K562 (cell line): ENCODE data around the gene JPH3. TPM values are rescaled to one million over a fixed set of nuclear protein-coding genes. Genes with fewer than 3 reads are reported as not detected.
A peak's percentile ranks its signal among the peaks of the same experiment; 100 is the strongest.

ENCODE experiments used
- MBD1 ChIP-seq: fragments of 250-450 bp; sonication (Bioruptor Pico); IDR thresholded peaks from 2 replicates; pipeline ENCODE4 v1.8.0; 2022; ENCODE audit warnings: inconsistent platforms
- ZBTB40 ChIP-seq, 2 experiments: fragments of 450-650 bp in 1 of 2; sonication (generic) in 1 of 2; formaldehyde crosslinking in 1 of 2; IDR thresholded peaks; 2 replicates each; pipeline versions ENCODE4 v1.7.1 to v1.9.0; 2016 to 2022; ENCODE audit warnings: inconsistent platforms in 1 of 2, mild to moderate bottlenecking in 1 of 2, missing genetic modification reagents in 1 of 2
- polyA plus RNA-seq, 8 experiments: library from polyadenylated mRNA; depleted of rRNA in 4 of 8; stranded (reverse) in 5 of 8; unstranded in 3 of 8; fragments of >200 nt; fragmentation: Nextera tagmentation in 2 of 8; fragmentation: Illumina TruSeq in 1 of 8; extraction: Ambion mirVana in 2 of 8; extraction: Trizol in 1 of 8; gene quantifications; 2 replicates each; pipeline versions ENCODE4 v1.2.1 to v1.2.3, GENCODE V29; 2011 to 2014; ENCODE audit warnings: inconsistent platforms in 1 of 8, missing spikeins in 1 of 8
- total RNA-seq, 7 experiments: library from RNA; depleted of rRNA in 6 of 7; stranded (reverse); fragments of >200 nt in 6 of 7; fragmentation: Illumina TruSeq in 2 of 7; extraction: Trizol in 2 of 7; gene quantifications; 2 replicates each; pipeline versions ENCODE4 v1.2.1 to v1.2.3, GENCODE V29; 2011 to 2021; ENCODE audit warnings: low replicate concordance in 1 of 7

The JPH3 gene
- total and polyA plus RNA-seq, 9 of the 15 experiments (the other 6 are each of a cell fraction or from before 2014, with no cell fraction given), result 0.01 TPM; not detected in 8

- TF ChIP-seq ZBTB40 (IDR thresholded peaks at IDR 0.05) (peak; percentile 93), ZBTB40 (CRISPR knock-in tag; IDR thresholded peaks at IDR 0.05) (peak; percentile 91), MBD1 (CRISPR knock-in tag) (no peak)
- TF ChIP-seq, all 486 proteins: peak for 7
Measured at GRCh38 chr16:87575027-87575804, 27.1 kb upstream of the JPH3 start (continued).
